GM12878 (cell line): ENCODE results near the gene PDZD2. TPM values are rescaled to one million over a fixed set of nuclear protein-coding genes. Genes with fewer than 3 reads are reported as not detected.

Source experiments
- ATAC-seq: fragments of 200-7000 bp; cut with Tn5 transposase; 3 replicates; pipeline ENCODE4 v1.9.1; 2020; ENCODE audit warnings: mild to moderate bottlenecking, moderate library complexity
- BruUV-seq: library from RNA; stranded (reverse); fragments of 400-500 nt; replicated peaks from 2 replicates; lab custom pipeline; 2021; lab: Mats Ljungman, UMichigan
- CTCF ChIA-PET: fragments of 300-600 bp; sonication (Branson Sonifier 250); formaldehyde crosslinking; extraction: SDS; loops from one replicate; lab custom pipeline; 2021; ENCODE audit warnings: inconsistent platforms; lab: Yijun Ruan, JAX
- POLR2A ChIA-PET: fragments of 350-600 bp; formaldehyde crosslinking; extraction: SDS; loops from one replicate; lab custom pipeline; 2021; ENCODE audit warnings: inconsistent platforms; lab: Charles Lee
- RAD21 ChIA-PET: fragments of 300-600 bp; sonication (Branson Sonifier 250); formaldehyde crosslinking; loops from one replicate; lab custom pipeline; 2023; ENCODE audit warnings: antibody characterized with exemption; ENCODE audit not compliant: unreplicated experiment; lab: Charles Lee
- SMC1A ChIA-PET: fragments of 300-600 bp; sonication (Branson Sonifier 250); formaldehyde crosslinking; loops from one replicate; lab custom pipeline; 2023; ENCODE audit not compliant: unreplicated experiment, uncharacterized antibody; lab: Charles Lee
- DNase-seq: peaks from one replicate; pipeline ENCODE4 v3.0.0-alpha.2; 2011; ENCODE audit warnings: low read depth, low spot score
- FAIRE-seq: peaks from 3 replicates; lab custom pipeline; 2011; peaks lifted over from hg19 to GRCh38; lab: Jason Lieb, UNC
- H2AFZ ChIP-seq: 2 replicates; pipeline ENCODE4 v1.6.0; 2011; ENCODE audit warnings: low read depth, low read length, control low read depth; ENCODE audit not compliant: control insufficient read depth
- H3K27ac ChIP-seq: 2 replicates; pipeline ENCODE4 v1.5.1; 2011; ENCODE audit warnings: control low read depth; ENCODE audit not compliant: control insufficient read depth, insufficient read depth
- H3K27me3 ChIP-seq, 2 experiments: replicated peaks in 1 of 2; 2 replicates each; pipeline versions ENCODE4 v1.6.0 to v1.6.1; 2011; ENCODE audit warnings: low read length in 1 of 2; ENCODE audit not compliant: control insufficient read depth in 2 of 2, insufficient read depth in 2 of 2
- H3K36me3 ChIP-seq, 2 experiments: 2 replicates each; pipeline ENCODE4 v1.5.1; 2011; ENCODE audit warnings: low read length in 1 of 2; ENCODE audit not compliant: control insufficient read depth in 2 of 2, insufficient read depth in 2 of 2
- H3K4me1 ChIP-seq: 2 replicates; pipeline ENCODE4 v1.6.1; 2011; ENCODE audit warnings: mild to moderate bottlenecking, low read length, moderate library complexity, mixed read lengths; ENCODE audit not compliant: control insufficient read depth, insufficient read depth
- H3K4me2 ChIP-seq: 2 replicates; pipeline ENCODE4 v1.6.0; 2011; ENCODE audit warnings: control low read depth; ENCODE audit not compliant: control insufficient read depth, insufficient read depth
- H3K4me3 ChIP-seq: fragments of 200-600 bp; sonication (generic); 2 replicates; pipeline ENCODE4 v1.5.1; 2016
- H3K79me2 ChIP-seq: 2 replicates; pipeline ENCODE4 v1.6.0; 2011; ENCODE audit warnings: low read length; ENCODE audit not compliant: control insufficient read depth, insufficient read depth
- H3K9ac ChIP-seq: 2 replicates; pipeline ENCODE4 v1.8.0; 2011; ENCODE audit warnings: low read length, control low read depth, mixed read lengths; ENCODE audit not compliant: control insufficient read depth, insufficient read depth
- H3K9me3 ChIP-seq: replicated peaks from 3 replicates; pipeline ENCODE4 v1.5.1; 2011; ENCODE audit warnings: mild to moderate bottlenecking, low read length; ENCODE audit not compliant: control insufficient read depth, insufficient read depth
- H4K20me1 ChIP-seq: 2 replicates; pipeline ENCODE4 v1.6.0; 2011; ENCODE audit not compliant: control insufficient read depth, insufficient read depth
- BCL3 ChIP-seq: IDR thresholded peaks from 2 replicates; pipeline ENCODE4 v1.6.1; 2011; ENCODE audit warnings: borderline replicate concordance, low read depth, mild to moderate bottlenecking, moderate library complexity, low read length; ENCODE audit not compliant: insufficient read depth, poor library complexity, severe bottlenecking
- IKZF1 ChIP-seq: fragments of 450-650 bp; conservative IDR thresholded peaks from 2 replicates; pipeline ENCODE4 v1.6.1; 2017; ENCODE audit warnings: antibody characterized with exemption, mild to moderate bottlenecking
- NFYA ChIP-seq: IDR thresholded peaks from 2 replicates; pipeline ENCODE4 v1.6.1; 2011; ENCODE audit warnings: low read depth, mild to moderate bottlenecking, low read length, improper control_type of control experiment, borderline replicate concordance
- POLR2AphosphoS5 ChIP-seq: IDR thresholded peaks from 2 replicates; pipeline ENCODE4 v1.6.1; 2011; ENCODE audit warnings: mild to moderate bottlenecking, low read length, inconsistent platforms
- USF1 ChIP-seq: IDR thresholded peaks from 2 replicates; pipeline ENCODE4 v1.6.1; 2011; ENCODE audit warnings: borderline replicate concordance, low read depth, mild to moderate bottlenecking, moderate library complexity, mixed read lengths, low read length; ENCODE audit not compliant: insufficient read depth; ENCODE audit errors: extremely low read length
- WGBS: methylation state at CpG from one replicate; pipeline ENCODE4 v1.1.6; 2016; ENCODE audit warnings: low lambda C conversion rate; ENCODE audit not compliant: insufficient replicate concordance, insufficient coverage; ENCODE audit errors: missing lambda C conversion rate; 5-methylcytosine and 5-hydroxymethylcytosine counted together
- in situ Hi-C: fragments of 300-500 bp; cut with MboI; formaldehyde crosslinking; loops from 9 replicates; pipeline ENCODE4 v1.14.3; 2018; ENCODE audit warnings: mixed read lengths
- intact Hi-C: fragments of 100-400 bp; cut with micrococcal nuclease; formaldehyde crosslinking; loops from one replicate; pipeline ENCODE4 v1.14.2; 2022; ENCODE audit not compliant: unreplicated experiment
- polyA plus RNA-seq, 11 experiments: library from polyadenylated mRNA; depleted of rRNA in 4 of 11; unstranded in 6 of 11; stranded (reverse) in 5 of 11; fragments of >200 nt; fragmentation: Nextera tagmentation in 4 of 11; fragmentation: Illumina TruSeq in 1 of 11; extraction: Ambion mirVana in 4 of 11; extraction: Trizol in 1 of 11; gene quantifications; 1 replicate in 1 of 11; 2 replicates in 10 of 11; pipeline versions ENCODE4 v1.2.1 to v1.2.3, GENCODE V29; 2011 to 2016; ENCODE audit warnings: inconsistent platforms in 2 of 11, missing spikeins in 2 of 11, low read depth in 1 of 11
- total RNA-seq, 4 experiments: library from RNA; depleted of rRNA in 3 of 4; stranded (reverse); fragments of >200 nt in 3 of 4; fragmentation: Illumina TruSeq in 1 of 4; extraction: Trizol in 1 of 4; gene quantifications; 2 replicates each; pipeline versions ENCODE4 v1.2.1 to v1.2.3, GENCODE V29; 2013 to 2021

PDZD2 gene
- total and polyA plus RNA-seq, 10 of the 15 experiments (the other 5 are each of a cell fraction or from before 2014, with no cell fraction given), result 0.01 to 0.58 (median 0.29) TPM; not detected in 3

- in situ Hi-C loops (no loop called here), intact Hi-C loops (no loop called here)
- DNase-seq, result no peak
- ChIA-PET SMC1A (interaction anchor here (1.7 kb wide), 1 partner anchor 47 kb away, joined by 5 read pairs; no protein-coding TSS in a partner anchor), RAD21 (no interaction called here)
- H3K4me1 ChIP-seq, result no peaks in the 10 kb centered on the region
- BruUV-seq, result no TSS peak
- no peaks in the 10 kb centered on the region for H4K20me1 ChIP-seq
- no peaks in the 10 kb centered on the region for H3K36me3 ChIP-seq
- no peak overlapping the region for H3K9ac ChIP-seq
- no peak overlapping the region for H3K27ac ChIP-seq
- no peak for FAIRE-seq
- H3K4me3 ChIP-seq, result no peak overlapping the region
- no peak for TF ChIP-seq BCL3
- TF ChIP-seq POLR2AphosphoS5, result no peak
- TF ChIP-seq NFYA, result no peak
- TF ChIP-seq USF1, result no peak
- TF ChIP-seq IKZF1, result no peak
- TF ChIP-seq, all 136 proteins: peak for 0
- no peak overlapping the region for H2AFZ ChIP-seq
- no peaks in the 10 kb centered on the region for H3K79me2 ChIP-seq
- ChIA-PET CTCF (interaction anchor here (1.1 to 1.8 kb wide), 2 partner anchors 11 to 18 kb away, joined by 3 to 9 read pairs; no protein-coding TSS in a partner anchor), POLR2A (no interaction called here)
- no peak for ATAC-seq
- WGBS, result 76% methylated on average over 3 of the region's 3 CpGs
- no peaks in the 10 kb centered on the region for H3K9me3 ChIP-seq
- no peak overlapping the region for H3K4me2 ChIP-seq
- H3K27me3 ChIP-seq, result 0 out of 4 replicates have a peak, but pooled peaks cover 0 to 2% of the 10 kb centered on the region in 2 experiments
Observed at GRCh38 chr5:32058997-32059396, 420.1 kb downstream of the PDZD2 start.
